ENCODE results near the gene ADGRV1. TPM values are rescaled to one million over a fixed set of nuclear protein-coding genes. Genes with fewer than 3 reads are reported as not detected.

Gene ADGRV1
- total RNA-seq, 1 experiment from 2014 or later: 6.8 TPM

DNA sequence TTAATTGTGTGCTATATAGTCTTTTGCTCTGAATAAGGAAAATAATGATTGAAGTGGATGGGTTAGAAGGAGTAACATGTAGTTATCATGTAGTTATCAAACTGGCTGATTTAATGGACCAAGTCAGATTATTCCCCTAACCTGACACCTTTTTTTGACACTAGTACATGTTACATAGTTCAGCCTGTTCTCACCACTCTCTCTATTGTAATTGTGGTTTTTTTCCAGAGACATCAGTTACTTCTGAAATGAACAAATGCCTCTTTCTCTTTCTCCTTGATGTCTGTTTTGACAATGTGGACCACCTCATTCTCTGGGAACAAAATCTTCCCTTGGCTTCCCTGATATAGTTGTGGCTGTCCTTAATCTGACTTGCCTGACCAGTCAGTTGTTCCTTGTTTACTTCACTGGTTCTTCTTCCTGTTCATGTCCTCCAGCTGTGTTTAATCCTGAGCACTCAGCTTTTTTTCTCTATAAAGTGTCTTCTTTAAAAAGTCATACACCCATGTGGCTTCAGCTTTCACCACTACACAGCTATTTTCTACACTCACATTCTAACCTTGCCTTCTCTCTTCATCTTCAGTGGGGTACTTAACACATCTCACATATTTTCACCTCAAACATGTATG lies 581.1 kb downstream of the ADGRV1 start:
- H3K9me3 ChIP-seq (ENCODE audit: low read depth, low read length, poor library complexity, severe bottlenecking): no peaks in the 10 kb centered on the region
- POLR2A ChIA-PET (ENCODE audit: low non-redundant PET): no interaction called here
- CTCF ChIA-PET: no interaction called here
- no peaks in the 10 kb centered on the region for H3K27me3 ChIP-seq (replicated peaks; ENCODE audit: insufficient read depth, low read depth, low read length, poor library complexity)
- no TSS peak for BruUV-seq (replicated peaks)
- H3K4me3 ChIP-seq (ENCODE audit: low read depth, low read length, poor library complexity, severe bottlenecking): no peak overlapping the region
- peaks cover 4% of the 10 kb centered on the region for H3K4me1 ChIP-seq (ENCODE audit: insufficient read depth, low read length, poor library complexity, severe bottlenecking)
- no peak overlapping the region for H3K27ac ChIP-seq (ENCODE audit: low read depth, low read length, poor library complexity, severe bottlenecking)
- TF ChIP-seq, protein P1, sequence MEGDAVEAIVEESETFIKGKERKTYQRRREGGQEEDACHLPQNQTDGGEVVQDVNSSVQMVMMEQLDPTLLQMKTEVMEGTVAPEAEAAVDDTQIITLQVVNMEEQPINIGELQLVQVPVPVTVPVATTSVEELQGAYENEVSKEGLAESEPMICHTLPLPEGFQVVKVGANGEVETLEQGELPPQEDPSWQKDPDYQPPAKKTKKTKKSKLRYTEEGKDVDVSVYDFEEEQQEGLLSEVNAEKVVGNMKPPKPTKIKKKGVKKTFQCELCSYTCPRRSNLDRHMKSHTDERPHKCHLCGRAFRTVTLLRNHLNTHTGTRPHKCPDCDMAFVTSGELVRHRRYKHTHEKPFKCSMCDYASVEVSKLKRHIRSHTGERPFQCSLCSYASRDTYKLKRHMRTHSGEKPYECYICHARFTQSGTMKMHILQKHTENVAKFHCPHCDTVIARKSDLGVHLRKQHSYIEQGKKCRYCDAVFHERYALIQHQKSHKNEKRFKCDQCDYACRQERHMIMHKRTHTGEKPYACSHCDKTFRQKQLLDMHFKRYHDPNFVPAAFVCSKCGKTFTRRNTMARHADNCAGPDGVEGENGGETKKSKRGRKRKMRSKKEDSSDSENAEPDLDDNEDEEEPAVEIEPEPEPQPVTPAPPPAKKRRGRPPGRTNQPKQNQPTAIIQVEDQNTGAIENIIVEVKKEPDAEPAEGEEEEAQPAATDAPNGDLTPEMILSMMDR (conservative IDR thresholded peaks at IDR 0.05; ENCODE audit: low read depth, low read length): no peak
- TF ChIP-seq EZH2 (IDR thresholded peaks at IDR 0.05; ENCODE audit: borderline replicate concordance, low read depth, low read length, poor library complexity, severe bottlenecking): no peak
- H3K36me3 ChIP-seq (ENCODE audit: insufficient read depth, low read length, poor library complexity, severe bottlenecking): no peaks in the 10 kb centered on the region
- intact Hi-C loops (cut with micrococcal nuclease; ENCODE audit: unreplicated experiment): no loop called here
- no peak for DNase-seq (ENCODE audit: low spot score)

DNA sequence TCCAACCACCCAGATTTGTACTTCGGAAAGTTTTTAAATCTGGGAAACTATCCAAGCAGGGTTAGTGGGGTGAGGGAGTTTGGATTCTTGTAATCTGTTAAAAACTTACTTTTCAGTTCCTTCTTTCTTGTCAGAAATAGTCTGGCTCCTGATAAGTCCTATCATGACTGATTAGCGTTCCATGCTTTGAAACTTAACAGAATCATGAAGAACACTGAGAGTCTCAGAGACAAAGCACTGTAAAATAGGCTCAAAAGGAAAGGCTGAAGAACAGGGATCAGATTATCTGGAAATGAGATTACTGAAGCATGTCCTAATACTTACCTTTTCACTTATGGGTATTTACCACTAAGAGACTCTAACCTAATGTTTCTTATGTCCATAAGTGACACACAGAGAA lies 582.1 kb downstream of the ADGRV1 start:
- CTCF ChIA-PET: no interaction called here
- no TSS peak for BruUV-seq (replicated peaks)

DNA sequence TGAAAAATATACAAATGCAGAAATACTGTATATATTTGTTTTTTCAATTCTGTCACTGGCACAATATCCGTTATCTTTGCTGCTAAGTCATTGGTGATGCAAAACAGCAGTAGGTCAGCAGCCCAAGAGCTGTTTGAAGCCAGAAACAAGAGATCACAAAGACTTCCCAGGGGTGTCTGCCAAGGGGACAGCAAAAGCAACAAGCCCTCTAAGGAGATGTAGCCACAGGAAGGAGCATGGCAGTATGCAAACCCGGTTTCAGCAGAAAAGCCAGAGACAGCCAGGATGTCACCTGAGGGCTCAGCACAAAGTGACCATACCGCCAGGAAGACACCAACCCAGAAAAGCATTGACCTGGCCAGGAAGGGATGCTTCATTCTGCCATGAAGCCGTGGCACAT lies 583.0 kb downstream of the ADGRV1 start:
- intact Hi-C loops (cut with micrococcal nuclease; ENCODE audit: unreplicated experiment): no loop called here
- peaks cover 23% of the 10 kb centered on the region for H3K4me1 ChIP-seq (ENCODE audit: insufficient read depth, low read length, poor library complexity, severe bottlenecking)
- H3K4me3 ChIP-seq (ENCODE audit: low read depth, low read length, poor library complexity, severe bottlenecking): no peak overlapping the region
- TF ChIP-seq, protein P1 (conservative IDR thresholded peaks at IDR 0.05; ENCODE audit: low read depth, low read length): no peak
- TF ChIP-seq EZH2 (IDR thresholded peaks at IDR 0.05; ENCODE audit: borderline replicate concordance, low read depth, low read length, poor library complexity, severe bottlenecking): no peak
- no TSS peak for BruUV-seq (replicated peaks)
- CTCF ChIA-PET: no interaction called here
- no peak for DNase-seq (ENCODE audit: low spot score)
- H3K27me3 ChIP-seq (replicated peaks; ENCODE audit: insufficient read depth, low read depth, low read length, poor library complexity): no peaks in the 10 kb centered on the region
- POLR2A ChIA-PET (ENCODE audit: low non-redundant PET): no interaction called here
- H3K27ac ChIP-seq (ENCODE audit: low read depth, low read length, poor library complexity, severe bottlenecking): no peak overlapping the region
- no peaks in the 10 kb centered on the region for H3K36me3 ChIP-seq (ENCODE audit: insufficient read depth, low read length, poor library complexity, severe bottlenecking)
- no peaks in the 10 kb centered on the region for H3K9me3 ChIP-seq (ENCODE audit: low read depth, low read length, poor library complexity, severe bottlenecking)

More for the DNA sequence above, 582.1 kb downstream of the ADGRV1 start:
- POLR2A ChIA-PET (ENCODE audit: low non-redundant PET): no interaction called here
- H3K4me3 ChIP-seq (ENCODE audit: low read depth, low read length, poor library complexity, severe bottlenecking): no peak overlapping the region
- H3K4me1 ChIP-seq (ENCODE audit: insufficient read depth, low read length, poor library complexity, severe bottlenecking): peaks cover 13% of the 10 kb centered on the region
- intact Hi-C loops (cut with micrococcal nuclease; ENCODE audit: unreplicated experiment): no loop called here
- no peaks in the 10 kb centered on the region for H3K27me3 ChIP-seq (replicated peaks; ENCODE audit: insufficient read depth, low read depth, low read length, poor library complexity)
- no peak overlapping the region for H3K27ac ChIP-seq (ENCODE audit: low read depth, low read length, poor library complexity, severe bottlenecking)
- no peaks in the 10 kb centered on the region for H3K9me3 ChIP-seq (ENCODE audit: low read depth, low read length, poor library complexity, severe bottlenecking)
- no peak for DNase-seq (ENCODE audit: low spot score)
- no peaks in the 10 kb centered on the region for H3K36me3 ChIP-seq (ENCODE audit: insufficient read depth, low read length, poor library complexity, severe bottlenecking)
- TF ChIP-seq EZH2 (IDR thresholded peaks at IDR 0.05; ENCODE audit: borderline replicate concordance, low read depth, low read length, poor library complexity, severe bottlenecking): no peak
- TF ChIP-seq, protein P1 (conservative IDR thresholded peaks at IDR 0.05; ENCODE audit: low read depth, low read length): no peak

Measured in A673 (cell line).